GM19467 (cell line): ENCODE results near the gene CGB3.
"Not testable (repeated sequence)": the region's sequence is repeated elsewhere in the genome, so short reads cannot be mapped to it uniquely, and the experiment has no call there.

ENCODE experiments used
- ATAC-seq: cut with Tn5 transposase; IDR thresholded peaks from one replicate; pipeline ENCODE4 v1.9.1; 2021; ENCODE audit warnings: mild to moderate bottlenecking, moderate library complexity; ENCODE audit not compliant: unreplicated experiment

CGB3 gene

DNA sequence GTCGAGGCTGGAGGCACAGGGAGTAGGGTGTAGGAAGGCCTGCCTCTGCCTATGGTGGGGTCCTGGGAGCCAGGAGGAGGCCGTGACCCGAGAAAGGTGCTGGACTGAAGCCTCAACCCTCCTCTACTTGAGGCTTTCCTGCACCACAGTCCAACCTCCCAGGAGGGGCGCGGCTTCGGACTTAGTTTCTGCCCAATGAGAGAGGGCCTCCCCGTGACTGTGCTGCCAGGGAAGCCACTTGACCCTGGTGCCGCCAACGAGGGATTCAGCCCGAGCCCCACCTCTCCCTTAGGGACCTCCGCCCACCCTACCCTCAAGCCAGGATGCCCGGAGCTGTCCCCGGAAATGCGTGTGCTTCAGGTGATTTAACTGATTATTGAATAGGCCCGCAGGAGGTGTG is at the start of gene CGB3:
TSS of gene CGB3 (minus strand) at position 101 of the 400 bp plus-strand sequence. CDS start 362 bp downstream, outside the sequence.
- not testable (repeated sequence) for ATAC-seq

GRCh38 chr19:49071860-49072547 is 47.9 kb upstream of the CGB3 start:
- ATAC-seq, result no peak

GRCh38 chr19:49070416-49070815 is 46.3 kb upstream of the CGB3 start:
- no peak for ATAC-seq

GRCh38 chr19:49069026-49069425 is 44.9 kb upstream of the CGB3 start:
- ATAC-seq, result no peak

GRCh38 chr19:49067554-49067953 is 43.4 kb upstream of the CGB3 start:
- no peak for ATAC-seq

DNA sequence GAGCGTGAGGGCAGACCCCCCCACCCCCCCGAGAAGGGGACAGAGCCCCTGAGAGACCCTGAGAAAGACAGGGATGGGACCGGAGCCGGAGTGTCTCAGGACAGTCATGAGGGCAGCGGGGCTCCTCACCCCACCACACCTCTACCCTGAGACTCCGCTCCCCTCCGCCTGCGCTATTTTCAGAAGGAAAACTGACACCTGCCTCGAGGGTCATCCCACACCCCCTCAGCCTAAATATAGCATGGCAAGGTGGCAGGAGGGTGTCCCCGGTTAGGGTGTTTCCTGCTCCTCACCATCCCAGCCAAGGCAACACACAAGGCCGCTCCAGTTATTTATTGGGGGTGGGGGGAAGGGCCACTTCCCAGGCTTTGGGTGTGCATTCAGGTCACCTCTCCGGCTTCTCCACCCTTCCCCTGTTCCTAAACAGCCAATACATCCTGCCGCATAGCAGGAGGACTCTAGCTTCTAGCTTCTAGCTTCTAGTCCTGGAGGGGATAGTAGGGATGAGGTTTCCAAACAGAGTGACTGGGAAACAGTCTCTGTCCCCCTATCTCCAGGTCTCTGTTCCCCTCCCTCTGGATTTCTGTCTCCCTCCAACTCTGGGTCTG is 41.9 kb upstream of the CGB3 start:
- ATAC-seq, result no peak

GRCh38 chr19:49064768-49065611 is 40.9 kb upstream of the CGB3 start, which contains the start of gene NTF4:
TSS of gene NTF4 (minus strand) at chr19:49064818. CDS start at chr19:49061997, 2,821 bp downstream.
- no peak for ATAC-seq

DNA sequence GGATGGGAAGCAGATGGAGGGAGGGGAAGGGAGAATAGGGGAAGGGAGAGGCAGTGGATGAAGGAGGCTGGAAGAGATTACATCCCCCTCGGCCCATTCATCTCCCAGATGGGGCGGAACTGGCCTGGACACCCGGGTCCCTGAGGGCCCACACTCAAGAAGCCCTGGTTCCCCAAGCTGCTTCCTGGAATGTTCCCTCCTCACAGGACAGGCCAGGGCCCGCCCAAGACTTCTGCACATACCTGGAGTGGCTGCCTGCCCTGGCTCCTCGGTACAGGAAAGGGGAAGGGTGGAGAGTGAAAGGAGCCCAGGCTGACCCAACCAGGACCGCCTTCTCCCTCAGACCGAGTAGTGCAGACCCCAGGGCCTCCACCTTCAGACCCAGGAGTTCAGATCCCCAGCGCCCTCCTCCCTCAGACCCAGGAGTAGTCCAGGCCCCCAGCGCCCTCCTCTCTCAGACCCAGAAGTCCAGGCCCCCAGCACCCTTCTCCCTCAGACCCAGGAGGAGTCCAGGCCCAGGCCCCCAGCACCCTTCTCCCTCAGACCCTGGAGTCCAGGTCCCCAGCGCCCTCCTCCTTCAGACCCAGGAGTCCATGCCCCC is 40.0 kb upstream of the CGB3 start:
- ATAC-seq, result no peak

DNA sequence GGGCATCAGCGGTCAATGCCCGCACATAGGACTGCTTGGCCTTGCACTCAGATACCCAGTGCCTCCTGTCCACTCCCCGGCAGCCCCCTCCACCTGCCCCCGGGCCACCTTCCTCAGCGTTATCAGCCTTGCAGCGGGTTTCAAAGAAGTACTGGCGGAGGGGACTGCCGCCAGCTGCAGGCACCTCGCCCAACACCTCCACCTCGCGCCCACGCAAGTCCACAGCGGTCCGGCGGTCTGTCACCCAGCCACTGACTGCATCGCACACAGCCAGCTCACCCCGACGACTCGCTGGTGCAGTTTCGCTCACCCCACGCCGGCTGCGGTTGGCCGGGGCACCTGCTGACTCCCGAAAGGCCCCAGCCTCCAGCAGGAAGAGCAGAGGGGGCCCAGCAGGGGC is 37.3 kb upstream of the CGB3 start:
- ATAC-seq, result no peak

DNA sequence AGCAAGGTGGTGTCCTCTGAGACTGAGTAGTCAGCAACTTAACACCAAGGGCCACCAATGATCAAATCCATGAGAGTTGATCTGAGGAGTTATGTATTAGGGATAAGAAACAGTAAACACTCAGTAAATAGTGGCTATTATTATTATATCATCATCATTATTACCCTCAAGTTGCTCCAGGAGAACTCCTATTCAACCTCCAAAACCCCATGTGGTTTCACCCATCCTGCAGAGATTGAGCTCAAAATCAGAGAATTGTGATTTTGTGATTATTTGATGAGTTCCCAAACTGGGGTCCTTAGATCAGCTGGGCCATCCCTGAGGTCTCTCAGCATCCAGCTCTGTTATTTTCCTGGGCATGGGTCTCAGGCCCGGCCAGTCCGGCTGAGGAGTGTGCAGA is 36.9 kb upstream of the CGB3 start:
- ATAC-seq, result no peak

GRCh38 chr19:49059053-49059452 is 34.9 kb upstream of the CGB3 start:
- ATAC-seq, result no peak

GRCh38 chr19:49058562-49058961 is 34.4 kb upstream of the CGB3 start:
- no peak for ATAC-seq

GRCh38 chr19:49057636-49058234 is 33.6 kb upstream of the CGB3 start, which contains the start of gene CGB7:
TSS of gene CGB7 (minus strand) at chr19:49057749. CDS start at chr19:49055375, 2,374 bp downstream.
- no peak for ATAC-seq

GRCh38 chr19:49056902-49057596 is 32.9 kb upstream of the CGB3 start:
- ATAC-seq, result not testable (repeated sequence)

GRCh38 chr19:49056101-49056901 is 32.2 kb upstream of the CGB3 start:
- no peak for ATAC-seq

DNA sequence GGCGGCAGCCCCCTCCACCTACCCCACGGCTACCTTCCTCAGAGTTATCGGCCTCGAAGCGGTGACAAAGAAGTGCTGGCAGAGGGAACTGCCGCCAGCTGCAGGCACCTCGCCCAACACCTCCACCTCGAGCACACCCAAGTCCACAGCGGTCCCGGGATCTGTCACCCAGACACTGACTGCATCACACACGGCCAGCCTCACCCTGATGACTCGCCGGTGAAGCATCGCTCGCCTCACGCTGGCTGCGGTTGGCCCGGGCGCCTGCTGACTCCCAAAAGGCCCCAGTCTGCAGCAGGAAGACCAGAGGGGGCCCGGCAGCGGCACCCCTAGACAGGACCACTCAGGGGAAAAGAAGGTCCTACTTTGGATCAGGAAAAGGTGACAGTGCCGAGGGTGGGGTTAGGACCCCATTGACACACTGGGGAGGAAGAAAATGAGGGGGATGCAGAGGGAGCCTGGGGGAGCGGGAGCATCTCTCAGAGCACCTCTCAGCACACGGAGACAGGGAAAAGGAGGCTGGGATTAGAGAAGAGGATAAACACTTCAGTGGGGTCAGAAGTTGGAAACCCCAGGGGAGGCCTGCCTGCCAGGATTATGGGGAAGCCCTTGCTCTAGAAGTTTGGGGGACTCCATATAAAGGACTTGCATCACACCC is 26.4 kb upstream of the CGB3 start:
- ATAC-seq, result not testable (repeated sequence)

DNA sequence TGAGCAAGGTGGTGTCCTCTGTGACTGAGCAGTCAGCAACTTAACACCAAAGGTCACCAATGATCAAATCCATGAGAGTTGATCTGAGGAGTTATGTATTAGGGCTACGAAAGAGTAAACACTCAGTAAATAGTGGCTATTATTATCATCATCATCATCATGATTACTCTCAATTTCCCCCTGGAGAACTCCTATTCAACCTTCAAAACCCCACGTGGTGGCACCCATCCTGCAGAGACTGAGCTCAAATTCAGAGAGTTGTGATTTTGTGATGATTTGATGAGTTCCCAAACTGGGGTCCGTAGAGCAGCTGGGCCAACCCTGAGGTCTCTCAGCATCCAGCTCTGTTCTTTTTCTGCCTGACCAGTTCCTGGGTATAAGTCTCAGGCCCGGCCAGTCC is 25.7 kb upstream of the CGB3 start:
- not testable (repeated sequence) for ATAC-seq

DNA sequence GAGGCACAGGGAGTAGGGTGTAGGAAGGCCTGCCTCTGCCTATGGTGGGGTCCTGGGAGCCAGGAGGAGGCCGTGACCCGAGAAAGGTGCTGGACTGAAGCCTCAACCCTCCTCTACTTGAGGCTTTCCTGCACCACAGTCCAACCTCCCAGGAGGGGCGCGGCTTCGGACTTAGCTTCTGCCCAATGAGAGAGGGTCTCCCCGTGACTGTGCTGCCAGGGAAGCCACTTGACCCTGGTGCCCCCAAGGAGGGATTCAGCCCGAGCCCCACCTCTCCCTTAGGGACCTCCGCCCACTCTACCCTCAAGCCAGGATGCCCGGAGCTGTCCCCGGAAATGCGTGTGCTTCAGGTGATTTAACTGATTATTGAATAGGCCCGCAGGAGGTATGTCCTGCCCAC is 24.9 kb upstream of the CGB3 start, which contains the start of gene CGB8:
TSS of gene CGB8 (minus strand) at position 101 of the 400 bp plus-strand sequence. CDS start 372 bp downstream, outside the sequence.
- ATAC-seq, result not testable (repeated sequence)

GRCh38 chr19:49043548-49043947 is 19.4 kb upstream of the CGB3 start, which contains the start of gene CGB5:
TSS of gene CGB5 (plus strand) at chr19:49043848. CDS start at chr19:49044210, 362 bp downstream.
- ATAC-seq, result not testable (repeated sequence)
